ENCODE data around the gene HELZ. TPM values are rescaled to one million over a fixed set of nuclear protein-coding genes. Genes with fewer than 3 reads are reported as not detected.

The HELZ gene
- total and polyA plus RNA-seq, 4 donors, result 3.8 to 69.2 (median 25.7) TPM

DNA sequence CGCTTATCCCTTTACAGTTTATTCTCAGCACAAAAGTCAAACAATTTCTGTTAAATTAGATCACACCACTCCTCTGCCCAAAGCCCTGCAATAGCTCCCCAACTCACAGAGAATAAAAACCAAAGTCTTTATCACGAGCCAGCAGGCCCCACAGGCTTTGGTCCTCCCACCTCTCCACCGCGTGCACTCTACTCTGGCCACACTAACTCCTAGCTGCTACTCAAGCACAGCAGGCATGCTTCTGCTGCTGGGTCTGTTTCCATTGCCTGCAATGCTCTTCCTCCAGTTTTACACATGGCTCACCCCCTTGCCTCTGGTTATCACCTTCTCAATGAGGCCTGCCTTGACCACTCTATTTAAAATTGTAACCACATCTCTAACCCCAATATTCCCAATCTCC, 27.6 kb downstream of the HELZ start:
- H3K9me3 ChIP-seq (ENCODE audit: control insufficient read depth in 4 of 4, low read length in 3 of 4), result no peaks in the 10 kb centered on the region
- no peak for TF ChIP-seq HNF4A (conservative IDR thresholded peaks at IDR 0.05)
- TF ChIP-seq NR2F2 (IDR thresholded peaks at IDR 0.05), result no peak
- no peak for TF ChIP-seq FOXA1 (IDR thresholded peaks at IDR 0.05)
- TF ChIP-seq GABPA (IDR thresholded peaks at IDR 0.05 in 1 of 2, conservative IDR thresholded peaks at IDR 0.05 in 1 of 2), result no peak
- TF ChIP-seq EGR1 (IDR thresholded peaks at IDR 0.05; ENCODE audit: low read depth in 2 of 2), result no peak
- no peak for TF ChIP-seq HNF4G (IDR thresholded peaks at IDR 0.05)
- TF ChIP-seq YY1 (IDR thresholded peaks at IDR 0.05), result no peak
- no peak for TF ChIP-seq RAD21 (IDR thresholded peaks at IDR 0.05)
- TF ChIP-seq RXRA (IDR thresholded peaks at IDR 0.05), result no peak
- TF ChIP-seq, protein P1, sequence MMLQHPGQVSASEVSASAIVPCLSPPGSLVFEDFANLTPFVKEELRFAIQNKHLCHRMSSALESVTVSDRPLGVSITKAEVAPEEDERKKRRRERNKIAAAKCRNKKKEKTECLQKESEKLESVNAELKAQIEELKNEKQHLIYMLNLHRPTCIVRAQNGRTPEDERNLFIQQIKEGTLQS (IDR thresholded peaks at IDR 0.05), result no peak
- no peak for TF ChIP-seq ZBTB33 (IDR thresholded peaks at IDR 0.05)
- TF ChIP-seq FOXA2 (IDR thresholded peaks at IDR 0.05), result no peak
- TF ChIP-seq, protein P2, sequence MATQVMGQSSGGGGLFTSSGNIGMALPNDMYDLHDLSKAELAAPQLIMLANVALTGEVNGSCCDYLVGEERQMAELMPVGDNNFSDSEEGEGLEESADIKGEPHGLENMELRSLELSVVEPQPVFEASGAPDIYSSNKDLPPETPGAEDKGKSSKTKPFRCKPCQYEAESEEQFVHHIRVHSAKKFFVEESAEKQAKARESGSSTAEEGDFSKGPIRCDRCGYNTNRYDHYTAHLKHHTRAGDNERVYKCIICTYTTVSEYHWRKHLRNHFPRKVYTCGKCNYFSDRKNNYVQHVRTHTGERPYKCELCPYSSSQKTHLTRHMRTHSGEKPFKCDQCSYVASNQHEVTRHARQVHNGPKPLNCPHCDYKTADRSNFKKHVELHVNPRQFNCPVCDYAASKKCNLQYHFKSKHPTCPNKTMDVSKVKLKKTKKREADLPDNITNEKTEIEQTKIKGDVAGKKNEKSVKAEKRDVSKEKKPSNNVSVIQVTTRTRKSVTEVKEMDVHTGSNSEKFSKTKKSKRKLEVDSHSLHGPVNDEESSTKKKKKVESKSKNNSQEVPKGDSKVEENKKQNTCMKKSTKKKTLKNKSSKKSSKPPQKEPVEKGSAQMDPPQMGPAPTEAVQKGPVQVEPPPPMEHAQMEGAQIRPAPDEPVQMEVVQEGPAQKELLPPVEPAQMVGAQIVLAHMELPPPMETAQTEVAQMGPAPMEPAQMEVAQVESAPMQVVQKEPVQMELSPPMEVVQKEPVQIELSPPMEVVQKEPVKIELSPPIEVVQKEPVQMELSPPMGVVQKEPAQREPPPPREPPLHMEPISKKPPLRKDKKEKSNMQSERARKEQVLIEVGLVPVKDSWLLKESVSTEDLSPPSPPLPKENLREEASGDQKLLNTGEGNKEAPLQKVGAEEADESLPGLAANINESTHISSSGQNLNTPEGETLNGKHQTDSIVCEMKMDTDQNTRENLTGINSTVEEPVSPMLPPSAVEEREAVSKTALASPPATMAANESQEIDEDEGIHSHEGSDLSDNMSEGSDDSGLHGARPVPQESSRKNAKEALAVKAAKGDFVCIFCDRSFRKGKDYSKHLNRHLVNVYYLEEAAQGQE (IDR thresholded peaks at IDR 0.05), result no peak
- H3K4me1 ChIP-seq (ENCODE audit: control insufficient read depth in 4 of 4, insufficient read depth in 4 of 4, low read length in 3 of 4), result peaks cover 5 to 80% (median 40%) of the 10 kb centered on the region in 4 donors
- H3K27me3 ChIP-seq (ENCODE audit: control insufficient read depth in 4 of 4, insufficient read depth in 4 of 4, low read length in 3 of 4), result no peaks in the 10 kb centered on the region
- peaks cover 0 to 8% (median 5%) of the 10 kb centered on the region in 4 donors for H3K36me3 ChIP-seq (ENCODE audit: control insufficient read depth in 4 of 4, insufficient read depth in 3 of 4, low read depth in 1 of 4, low read length in 3 of 4)
- H3K4me3 ChIP-seq (ENCODE audit: low read depth in 1 of 3, low read length in 3 of 3), result no peak overlapping the region
- DNase-seq (ENCODE audit: low spot score), result no peak
- H3K27ac ChIP-seq (ENCODE audit: low read depth in 1 of 2, low read length in 2 of 2), result peak overlapping the region; percentile 14 to 94
- no peak overlapping the region for H3K9ac ChIP-seq (ENCODE audit: low read depth in 1 of 2, low read length in 2 of 2)
- 94% methylated on average over 4 of the region's 4 CpGs for WGBS

GRCh38 chr17:67216578-67217320, 28.2 kb downstream of the HELZ start:
- no peak overlapping the region for H3K9ac ChIP-seq (ENCODE audit: low read depth in 1 of 2, low read length in 2 of 2)
- H3K4me3 ChIP-seq (ENCODE audit: low read depth in 1 of 3, low read length in 3 of 3), result no peak overlapping the region
- H3K9me3 ChIP-seq (ENCODE audit: control insufficient read depth in 4 of 4, low read length in 3 of 4), result no peaks in the 10 kb centered on the region
- H3K27me3 ChIP-seq (ENCODE audit: control insufficient read depth in 4 of 4, insufficient read depth in 4 of 4, low read length in 3 of 4), result no peaks in the 10 kb centered on the region
- H3K27ac ChIP-seq (ENCODE audit: low read depth in 1 of 2, low read length in 2 of 2), result peak overlapping the region; percentile 94 to 96
- TF ChIP-seq FOXA1 (IDR thresholded peaks at IDR 0.05) (no peak), CTCF (IDR thresholded peaks at IDR 0.05; ENCODE audit: low read depth, low read length, missing input control) (no peak), HNF4G (IDR thresholded peaks at IDR 0.05) (no peak), RXRA (IDR thresholded peaks at IDR 0.05) (no peak), HNF4A (conservative IDR thresholded peaks at IDR 0.05) (no peak), NR2F2 (IDR thresholded peaks at IDR 0.05) (no peak)
- TF ChIP-seq, protein P1 (IDR thresholded peaks at IDR 0.05), result no peak
- 82% methylated on average over 10 of the region's 10 CpGs for WGBS
- DNase-seq (ENCODE audit: low spot score), result no peak
- peaks cover 8 to 82% (median 40%) of the 10 kb centered on the region in 4 donors for H3K4me1 ChIP-seq (ENCODE audit: control insufficient read depth in 4 of 4, insufficient read depth in 4 of 4, low read length in 3 of 4)
- peaks cover 0 to 8% (median 5%) of the 10 kb centered on the region in 4 donors for H3K36me3 ChIP-seq (ENCODE audit: control insufficient read depth in 4 of 4, insufficient read depth in 3 of 4, low read depth in 1 of 4, low read length in 3 of 4)
